IPS DF 19.7 (cell line): ENCODE results near the gene LRPPRC.
"Not testable (repeated sequence)": the region's sequence is repeated elsewhere in the genome, so short reads cannot be mapped to it uniquely, and the experiment has no call there.

Experiments
- DNase-seq: peaks from one replicate; pipeline ENCODE4 v3.0.0-alpha.2; 2013; ENCODE audit warnings: low read depth, low spot score

LRPPRC gene

GRCh38 chr2:43911136-43911790 lies 84.5 kb downstream of the LRPPRC start:
- not testable (repeated sequence) for DNase-seq

- no peak for DNase-seq
Observed at GRCh38 chr2:43906448-43907109, 89.2 kb downstream of the LRPPRC start.

GRCh38 chr2:43905871-43906270 lies 89.9 kb downstream of the LRPPRC start:
- no peak for DNase-seq

- DNase-seq, result no peak
Observed at GRCh38 chr2:43905371-43905803, 90.4 kb downstream of the LRPPRC start.

- DNase-seq, result no peak
Observed at GRCh38 chr2:43899589-43899988, 96.2 kb downstream of the LRPPRC start.

GRCh38 chr2:43898838-43899346 lies 96.9 kb downstream of the LRPPRC start:
- no peak for DNase-seq

- DNase-seq, result no peak
Observed at GRCh38 chr2:43898134-43898837, 97.5 kb downstream of the LRPPRC start.

- DNase-seq, result no peak
Observed at GRCh38 chr2:43897492-43897891, 98.3 kb downstream of the LRPPRC start.

GRCh38 chr2:43896906-43897305 lies 98.9 kb downstream of the LRPPRC start:
- DNase-seq, result no peak

- no peak for DNase-seq
Observed at GRCh38 chr2:43894743-43895142, 101.0 kb downstream of the LRPPRC start.

GRCh38 chr2:43890855-43891254 lies 104.9 kb downstream of the LRPPRC start:
- no peak for DNase-seq

- no peak for DNase-seq
Observed at GRCh38 chr2:43889416-43889815, 106.4 kb downstream of the LRPPRC start.

GRCh38 chr2:43887176-43887575 lies 108.6 kb downstream of the LRPPRC start:
- DNase-seq, result no peak

GRCh38 chr2:43885132-43885632 lies 110.6 kb downstream of the LRPPRC start:
- DNase-seq, result no peak

- no peak for DNase-seq
Observed at GRCh38 chr2:43884689-43885088, 111.1 kb downstream of the LRPPRC start.

GRCh38 chr2:43882312-43882711 lies 113.5 kb downstream of the LRPPRC start:
- no peak for DNase-seq

- DNase-seq, result no peak
Observed at GRCh38 chr2:43880952-43881351, 114.8 kb downstream of the LRPPRC start.

- no peak for DNase-seq
Observed at GRCh38 chr2:43880471-43880870, 115.3 kb downstream of the LRPPRC start.

- no peak for DNase-seq
Observed at GRCh38 chr2:43879261-43879660, 116.5 kb downstream of the LRPPRC start.

- DNase-seq, result peak; percentile 35
Observed at GRCh38 chr2:43877782-43878464, 117.9 kb downstream of the LRPPRC start.

- DNase-seq, result no peak
Observed at GRCh38 chr2:43874776-43875451, 120.9 kb downstream of the LRPPRC start.
